GM12878 (cell line): Measurements from ENCODE around the gene KIDINS220. TPM values are rescaled to one million over a fixed set of nuclear protein-coding genes. Genes with fewer than 3 reads are reported as not detected.

ENCODE experiments used
- ATAC-seq: fragments of 200-7000 bp; cut with Tn5 transposase; 3 replicates; pipeline ENCODE4 v1.9.1; 2020; ENCODE audit warnings: mild to moderate bottlenecking, moderate library complexity
- BruUV-seq: library from RNA; stranded (reverse); fragments of 400-500 nt; replicated peaks from 2 replicates; lab custom pipeline; 2021; lab: Mats Ljungman, UMichigan
- CTCF ChIA-PET: fragments of 300-600 bp; sonication (Branson Sonifier 250); formaldehyde crosslinking; extraction: SDS; loops from one replicate; lab custom pipeline; 2021; ENCODE audit warnings: inconsistent platforms; lab: Yijun Ruan, JAX
- POLR2A ChIA-PET: fragments of 350-600 bp; formaldehyde crosslinking; extraction: SDS; loops from one replicate; lab custom pipeline; 2021; ENCODE audit warnings: inconsistent platforms; lab: Charles Lee
- RAD21 ChIA-PET: fragments of 300-600 bp; sonication (Branson Sonifier 250); formaldehyde crosslinking; loops from one replicate; lab custom pipeline; 2023; ENCODE audit warnings: antibody characterized with exemption; ENCODE audit not compliant: unreplicated experiment; lab: Charles Lee
- SMC1A ChIA-PET: fragments of 300-600 bp; sonication (Branson Sonifier 250); formaldehyde crosslinking; loops from one replicate; lab custom pipeline; 2023; ENCODE audit not compliant: unreplicated experiment, uncharacterized antibody; lab: Charles Lee
- DNase-seq: peaks from one replicate; pipeline ENCODE4 v3.0.0-alpha.2; 2011; ENCODE audit warnings: low read depth, low spot score
- FAIRE-seq: peaks from 3 replicates; lab custom pipeline; 2011; peaks lifted over from hg19 to GRCh38; lab: Jason Lieb, UNC
- H2AFZ ChIP-seq: 2 replicates; pipeline ENCODE4 v1.6.0; 2011; ENCODE audit warnings: low read depth, low read length, control low read depth; ENCODE audit not compliant: control insufficient read depth
- H3K27ac ChIP-seq: 2 replicates; pipeline ENCODE4 v1.5.1; 2011; ENCODE audit warnings: control low read depth; ENCODE audit not compliant: control insufficient read depth, insufficient read depth
- H3K27me3 ChIP-seq, 2 experiments: replicated peaks in 1 of 2; 2 replicates each; pipeline versions ENCODE4 v1.6.0 to v1.6.1; 2011; ENCODE audit warnings: low read length in 1 of 2; ENCODE audit not compliant: control insufficient read depth in 2 of 2, insufficient read depth in 2 of 2
- H3K36me3 ChIP-seq, 2 experiments: 2 replicates each; pipeline ENCODE4 v1.5.1; 2011; ENCODE audit warnings: low read length in 1 of 2; ENCODE audit not compliant: control insufficient read depth in 2 of 2, insufficient read depth in 2 of 2
- H3K4me1 ChIP-seq: 2 replicates; pipeline ENCODE4 v1.6.1; 2011; ENCODE audit warnings: mild to moderate bottlenecking, low read length, moderate library complexity, mixed read lengths; ENCODE audit not compliant: control insufficient read depth, insufficient read depth
- H3K4me2 ChIP-seq: 2 replicates; pipeline ENCODE4 v1.6.0; 2011; ENCODE audit warnings: control low read depth; ENCODE audit not compliant: control insufficient read depth, insufficient read depth
- H3K4me3 ChIP-seq: fragments of 200-600 bp; sonication (generic); 2 replicates; pipeline ENCODE4 v1.5.1; 2016
- H3K79me2 ChIP-seq: 2 replicates; pipeline ENCODE4 v1.6.0; 2011; ENCODE audit warnings: low read length; ENCODE audit not compliant: control insufficient read depth, insufficient read depth
- H3K9ac ChIP-seq: 2 replicates; pipeline ENCODE4 v1.8.0; 2011; ENCODE audit warnings: low read length, control low read depth, mixed read lengths; ENCODE audit not compliant: control insufficient read depth, insufficient read depth
- H3K9me3 ChIP-seq: replicated peaks from 3 replicates; pipeline ENCODE4 v1.5.1; 2011; ENCODE audit warnings: mild to moderate bottlenecking, low read length; ENCODE audit not compliant: control insufficient read depth, insufficient read depth
- H4K20me1 ChIP-seq: 2 replicates; pipeline ENCODE4 v1.6.0; 2011; ENCODE audit not compliant: control insufficient read depth, insufficient read depth
- ATF2 ChIP-seq: IDR thresholded peaks from 2 replicates; pipeline ENCODE4 v1.6.1; 2012; ENCODE audit warnings: low read length, inconsistent platforms
- BACH1 ChIP-seq: fragments of 450-650 bp; IDR thresholded peaks from 2 replicates; pipeline ENCODE4 v1.6.1; 2017; ENCODE audit warnings: mild to moderate bottlenecking, borderline replicate concordance
- CHD1 ChIP-seq: IDR thresholded peaks from 2 replicates; pipeline ENCODE4 v1.6.1; 2012; ENCODE audit warnings: low read depth, low read length, improper control_type of control experiment
- EP300 ChIP-seq, 2 experiments: fragments of 150-350 bp in 1 of 2; IDR thresholded peaks; 2 replicates each; pipeline ENCODE4 v1.6.1; 2011 to 2012; ENCODE audit warnings: low read depth in 2 of 2, low read length in 2 of 2, borderline replicate concordance in 1 of 2, improper control_type of control experiment in 1 of 2, inconsistent platforms in 1 of 2; ENCODE audit not compliant: control insufficient read depth in 1 of 2
- ETV6 ChIP-seq, 2 experiments: fragments of 450-650 bp in 1 of 2; IDR thresholded peaks in 1 of 2; conservative IDR thresholded peaks in 1 of 2; 2 replicates each; pipeline ENCODE4 v1.6.1; 2014; ENCODE audit warnings: antibody characterized with exemption in 1 of 2, borderline replicate concordance in 1 of 2, low read depth in 1 of 2, mild to moderate bottlenecking in 1 of 2, moderate library complexity in 1 of 2
- FOS ChIP-seq: IDR thresholded peaks from 3 replicates; pipeline ENCODE4 v1.6.1; 2011; ENCODE audit warnings: borderline replicate concordance; ENCODE audit not compliant: insufficient read length; ENCODE audit errors: extremely low read depth
- NFYB ChIP-seq: IDR thresholded peaks from 2 replicates; pipeline ENCODE4 v1.6.1; 2011; ENCODE audit warnings: low read depth, mild to moderate bottlenecking, low read length, improper control_type of control experiment, moderate library complexity; ENCODE audit not compliant: insufficient read depth
- NR2C1 ChIP-seq: fragments of 450-650 bp; IDR thresholded peaks from 2 replicates; pipeline ENCODE4 v1.6.1; 2017; ENCODE audit warnings: antibody characterized with exemption, mild to moderate bottlenecking, moderate library complexity
- PBX3 ChIP-seq: IDR thresholded peaks from 2 replicates; pipeline ENCODE4 v1.6.1; 2011; ENCODE audit warnings: mild to moderate bottlenecking, low read depth, low read length, moderate library complexity; ENCODE audit not compliant: insufficient replicate concordance
- POLR2A ChIP-seq: IDR thresholded peaks from 2 replicates; pipeline ENCODE4 v1.6.1; 2011; ENCODE audit warnings: low read depth, mild to moderate bottlenecking, low read length
- POLR2AphosphoS2 ChIP-seq: IDR thresholded peaks from 2 replicates; pipeline ENCODE4 v1.6.1; 2011; ENCODE audit warnings: low read depth, mild to moderate bottlenecking, low read length, improper control_type of control experiment, moderate library complexity
- RELA ChIP-seq: fragments of 450-650 bp; IDR thresholded peaks from 2 replicates; pipeline ENCODE4 v1.8.0; 2014; ENCODE audit warnings: borderline replicate concordance; ENCODE audit not compliant: partially characterized antibody
- STAT1 ChIP-seq: fragments of 450-650 bp; conservative IDR thresholded peaks from 2 replicates; pipeline ENCODE4 v1.6.1; 2014; ENCODE audit warnings: antibody characterized with exemption, mild to moderate bottlenecking
- SUPT20H ChIP-seq: IDR thresholded peaks from 2 replicates; pipeline ENCODE4 v1.6.1; 2011; ENCODE audit warnings: low read depth, mild to moderate bottlenecking, low read length, moderate library complexity, borderline replicate concordance; ENCODE audit not compliant: control insufficient read depth
- TCF7 ChIP-seq: IDR thresholded peaks from 2 replicates; pipeline ENCODE4 v1.6.1; 2014; ENCODE audit warnings: antibody characterized with exemption, borderline replicate concordance
- ZBED1 ChIP-seq: IDR thresholded peaks from 2 replicates; pipeline ENCODE4 v1.6.1; 2016; ENCODE audit warnings: borderline replicate concordance
- WGBS: methylation state at CpG from one replicate; pipeline ENCODE4 v1.1.6; 2016; ENCODE audit warnings: low lambda C conversion rate; ENCODE audit not compliant: insufficient replicate concordance, insufficient coverage; ENCODE audit errors: missing lambda C conversion rate; 5-methylcytosine and 5-hydroxymethylcytosine counted together
- in situ Hi-C: fragments of 300-500 bp; cut with MboI; formaldehyde crosslinking; loops from 9 replicates; pipeline ENCODE4 v1.14.3; 2018; ENCODE audit warnings: mixed read lengths
- intact Hi-C: fragments of 100-400 bp; cut with micrococcal nuclease; formaldehyde crosslinking; loops from one replicate; pipeline ENCODE4 v1.14.2; 2022; ENCODE audit not compliant: unreplicated experiment
- polyA plus RNA-seq, 11 experiments: library from polyadenylated mRNA; depleted of rRNA in 4 of 11; unstranded in 6 of 11; stranded (reverse) in 5 of 11; fragments of >200 nt; fragmentation: Nextera tagmentation in 4 of 11; fragmentation: Illumina TruSeq in 1 of 11; extraction: Ambion mirVana in 4 of 11; extraction: Trizol in 1 of 11; gene quantifications; 1 replicate in 1 of 11; 2 replicates in 10 of 11; pipeline versions ENCODE4 v1.2.1 to v1.2.3, GENCODE V29; 2011 to 2016; ENCODE audit warnings: inconsistent platforms in 2 of 11, missing spikeins in 2 of 11, low read depth in 1 of 11
- total RNA-seq, 4 experiments: library from RNA; depleted of rRNA in 3 of 4; stranded (reverse); fragments of >200 nt in 3 of 4; fragmentation: Illumina TruSeq in 1 of 4; extraction: Trizol in 1 of 4; gene quantifications; 2 replicates each; pipeline versions ENCODE4 v1.2.1 to v1.2.3, GENCODE V29; 2013 to 2021

KIDINS220 gene
- total and polyA plus RNA-seq, 10 of the 15 experiments (the other 5 are each of a cell fraction or from before 2014, with no cell fraction given), result 6.0 to 31.2 (median 16.0) TPM

GRCh38 chr2:8877332-8877731, 39.9 kb upstream of the KIDINS220 start:
- no peaks in the 10 kb centered on the region for H3K27me3 ChIP-seq
- CTCF ChIA-PET, result interaction anchor here (0.9 to 1.7 kb wide), 4 partner anchors 15 to 263 kb away, joined by 3 to 4 read pairs (median 3); no protein-coding TSS in a partner anchor
- DNase-seq (no peak), FAIRE-seq (no peak), ATAC-seq (no peak)
- POLR2A ChIA-PET, result no interaction called here
- no peaks in the 10 kb centered on the region for H3K36me3 ChIP-seq
- WGBS, result 76% methylated on average over 4 of the region's 4 CpGs
- intact Hi-C loops, result no loop called here
- H4K20me1 ChIP-seq, result no peaks in the 10 kb centered on the region
- H3K4me2 ChIP-seq, result no peak overlapping the region
- no peak overlapping the region for H2AFZ ChIP-seq
- no peaks in the 10 kb centered on the region for H3K79me2 ChIP-seq
- H3K9ac ChIP-seq, result no peak overlapping the region
- peaks cover 10% of the 10 kb centered on the region; the same call in 1 of the 2 replicates for H3K4me1 ChIP-seq
- TF ChIP-seq ZBED1 (no peak), POLR2A (no peak), NFYB (no peak), BACH1 (no peak), CHD1 (no peak), EP300 (IDR thresholded peaks at IDR 0.05; ENCODE audit: borderline replicate concordance in 1 of 2, control insufficient read depth in 1 of 2, low read depth in 2 of 2, low read length in 2 of 2) (no peak), RELA (no peak)
- no TSS peak for BruUV-seq
- H3K27ac ChIP-seq, result no peak overlapping the region
- in situ Hi-C loops, result no loop called here
- no peak overlapping the region for H3K4me3 ChIP-seq
- H3K9me3 ChIP-seq, result no peaks in the 10 kb centered on the region
- RAD21 ChIA-PET, result interaction anchor here (1.6 to 1.7 kb wide), 2 partner anchors 107 to 216 kb away, joined by 5 to 8 read pairs; no protein-coding TSS in a partner anchor
- SMC1A ChIA-PET, result interaction anchor here (1.3 to 1.5 kb wide), 5 partner anchors 107 to 239 kb away, joined by 3 to 7 read pairs (median 4); no protein-coding TSS in a partner anchor

GRCh38 chr2:8876628-8877027, 39.2 kb upstream of the KIDINS220 start:
- ChIA-PET CTCF (interaction anchor here (0.8 to 1.3 kb wide), 4 partner anchors 224 to 1067 kb away, joined by 3 to 4 read pairs (median 3); no protein-coding TSS in a partner anchor), RAD21 (interaction anchor here (0.5 to 1.7 kb wide), 3 partner anchors 109 to 1533 kb away, joined by 3 to 5 read pairs (median 3); no protein-coding TSS in a partner anchor), SMC1A (interaction anchor here (1.0 to 1.5 kb wide), 6 partner anchors 28 to 239 kb away, joined by 3 to 7 read pairs (median 4); no protein-coding TSS in a partner anchor), POLR2A (interaction anchor here (0.7 kb wide), 1 partner anchor 263 kb away, joined by 7 read pairs; no protein-coding TSS in a partner anchor)
- FAIRE-seq (no peak), DNase-seq (no peak), ATAC-seq (no peak)
- in situ Hi-C loops, result no loop called here
- Histone ChIP-seq H3K4me3 (no peak overlapping the region), H3K27me3 (no peaks in the 10 kb centered on the region), H2AFZ (no peak overlapping the region), H3K27ac (no peak overlapping the region), H3K36me3 (no peaks in the 10 kb centered on the region), H3K4me2 (no peak overlapping the region), H3K9ac (no peak overlapping the region), H4K20me1 (no peaks in the 10 kb centered on the region), H3K4me1 (peaks cover 10% of the 10 kb centered on the region; the same call in 1 of the 2 replicates), H3K9me3 (no peaks in the 10 kb centered on the region), H3K79me2 (no peaks in the 10 kb centered on the region)
- BruUV-seq, result no TSS peak
- intact Hi-C loops, result no loop called here
- TF ChIP-seq POLR2AphosphoS2 (no peak), FOS (no peak), ETV6 (conservative IDR thresholded peaks at IDR 0.05 in 1 of 2, IDR thresholded peaks at IDR 0.05 in 1 of 2; ENCODE audit: borderline replicate concordance in 1 of 2, low read depth in 1 of 2) (no peak), SUPT20H (no peak), STAT1 (no peak), TCF7 (no peak), NR2C1 (no peak), PBX3 (no peak), ATF2 (no peak)
